Right renal pelvis (tissue), 4 donors: ENCODE data around the gene IL15RA. TPM values are rescaled to one million over a fixed set of nuclear protein-coding genes. Genes with fewer than 3 reads are reported as not detected.

Experiments used
- polyA plus RNA-seq, 4 donors: library from polyadenylated mRNA; unstranded; fragments of 120-200 nt; gene quantifications; one replicate each; pipeline ENCODE4 v1.2.1, GENCODE V29; 2013; ENCODE audit not compliant: insufficient read length in 4 of 4

IL15RA gene
- polyA plus RNA-seq, 4 donors, result 1.5 to 2.4 (median 2.0) TPM

Other genes starting within 250 kb of the IL15RA start
- 100 to 1,000 TPM; 268 to 368 (median 353) TPM for gene GDI2, start 164.1 kb downstream of the IL15RA start, polyA plus RNA-seq
- gene ANKRD16, start 87.7 kb downstream of the IL15RA start, polyA plus RNA-seq, result 10 to 100 TPM in 1 of 4 donors, 1 to 10 TPM in 3; 9.2 to 10.7 (median 9.8) TPM
- 10 to 100 TPM; 66.9 to 71.6 (median 67.1) TPM for gene FBH1, start 87.3 kb downstream of the IL15RA start, polyA plus RNA-seq
- under 1 TPM in 2 of 4 donors, not detected in 2; 0.05 to 0.47 TPM for gene IL2RA, start 84.8 kb upstream of the IL15RA start, polyA plus RNA-seq
- 100 to 1,000 TPM; 134 to 158 (median 138) TPM for gene RBM17, start 111.5 kb upstream of the IL15RA start, polyA plus RNA-seq
- gene PFKFB3, start 225.4 kb upstream of the IL15RA start, polyA plus RNA-seq, result 10 to 100 TPM; 28.9 to 38.8 (median 35.0) TPM